ENCODE data around the gene EPHB1.

DNA sequence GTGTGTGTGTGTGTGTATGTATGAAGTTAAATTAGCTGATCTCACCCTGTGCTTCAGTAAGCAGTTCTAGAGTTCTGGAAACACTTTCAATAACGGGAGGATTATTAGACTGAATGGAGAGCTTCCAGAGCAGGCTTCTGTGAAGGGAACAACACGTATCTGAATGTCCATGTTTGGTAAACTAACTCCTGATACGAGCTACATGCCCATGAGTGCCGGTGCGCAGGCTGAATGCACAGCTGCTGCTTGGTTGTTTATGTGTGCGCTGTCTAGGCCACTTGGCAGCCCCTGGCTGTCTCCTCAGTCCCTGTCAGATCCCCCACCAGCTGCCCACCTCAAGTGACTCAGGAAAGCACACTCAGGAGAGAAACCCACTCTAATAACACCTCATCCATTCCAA lies 137.0 kb downstream of the EPHB1 start:
- TF ChIP-seq, protein P1, sequence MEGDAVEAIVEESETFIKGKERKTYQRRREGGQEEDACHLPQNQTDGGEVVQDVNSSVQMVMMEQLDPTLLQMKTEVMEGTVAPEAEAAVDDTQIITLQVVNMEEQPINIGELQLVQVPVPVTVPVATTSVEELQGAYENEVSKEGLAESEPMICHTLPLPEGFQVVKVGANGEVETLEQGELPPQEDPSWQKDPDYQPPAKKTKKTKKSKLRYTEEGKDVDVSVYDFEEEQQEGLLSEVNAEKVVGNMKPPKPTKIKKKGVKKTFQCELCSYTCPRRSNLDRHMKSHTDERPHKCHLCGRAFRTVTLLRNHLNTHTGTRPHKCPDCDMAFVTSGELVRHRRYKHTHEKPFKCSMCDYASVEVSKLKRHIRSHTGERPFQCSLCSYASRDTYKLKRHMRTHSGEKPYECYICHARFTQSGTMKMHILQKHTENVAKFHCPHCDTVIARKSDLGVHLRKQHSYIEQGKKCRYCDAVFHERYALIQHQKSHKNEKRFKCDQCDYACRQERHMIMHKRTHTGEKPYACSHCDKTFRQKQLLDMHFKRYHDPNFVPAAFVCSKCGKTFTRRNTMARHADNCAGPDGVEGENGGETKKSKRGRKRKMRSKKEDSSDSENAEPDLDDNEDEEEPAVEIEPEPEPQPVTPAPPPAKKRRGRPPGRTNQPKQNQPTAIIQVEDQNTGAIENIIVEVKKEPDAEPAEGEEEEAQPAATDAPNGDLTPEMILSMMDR (conservative IDR thresholded peaks at IDR 0.05 in 1 of 2, IDR thresholded peaks at IDR 0.05 in 1 of 2; ENCODE audit: extremely low read depth in 1 of 2, insufficient read depth in 1 of 2, low read depth in 1 of 2, low read length in 2 of 2) = no peak
- TF ChIP-seq EZH2 (IDR thresholded peaks at IDR 0.05; ENCODE audit: borderline replicate concordance, low read length) = no peak

Measured in mammary epithelial cell (primary cell).